Colonic mucosa (tissue), 4 donors: ENCODE data around the gene EPHA2. TPM values are rescaled to one million over a fixed set of nuclear protein-coding genes. Genes with fewer than 3 reads are reported as not detected.
"Not testable (repeated sequence)": the region's sequence is repeated elsewhere in the genome, so short reads cannot be mapped to it uniquely, and the experiment has no call there.

Experiments
- DNase-seq: peaks from one replicate; pipeline ENCODE4 v3.0.0-alpha.2; 2020
- H3K27ac ChIP-seq: fragments of 200-600 bp; one replicate; pipeline ENCODE4 v1.8.0; 2021
- H3K27me3 ChIP-seq: fragments of 200-600 bp; one replicate; pipeline ENCODE4 v1.8.0; 2021
- H3K36me3 ChIP-seq: fragments of 200-600 bp; one replicate; pipeline ENCODE4 v1.8.0; 2021
- H3K4me1 ChIP-seq: fragments of 200-600 bp; one replicate; pipeline ENCODE4 v1.8.0; 2021; ENCODE audit warnings: mild to moderate bottlenecking
- H3K4me3 ChIP-seq: fragments of 200-600 bp; one replicate; pipeline ENCODE4 v1.8.0; 2021
- H3K9ac ChIP-seq, 2 donors: one replicate each; pipeline ENCODE4 v1.7.0; 2013; ENCODE audit warnings: control low read depth in 2 of 2, low read depth in 2 of 2, low read length in 2 of 2
- H3K9me3 ChIP-seq: fragments of 200-600 bp; one replicate; pipeline ENCODE4 v1.8.0; 2021
- intact Hi-C: fragments of 100-400 bp; cut with DNase I; formaldehyde crosslinking; loops from one replicate; pipeline ENCODE4 v1.14.1; 2022
- total RNA-seq, 2 donors: library from RNA; stranded (reverse); fragmentation: NEBNext Ultra II Directional in 1 of 2; extraction: Animal tissue kit (Norgen Biotek cat#: 25700) in 1 of 2; gene quantifications; one replicate each; pipeline ENCODE4 v1.2.1, GENCODE V29; 2021
- TF ChIP-seq, protein P1 (sequence below): fragments of 200-600 bp; IDR thresholded peaks from one replicate; pipeline ENCODE4 v1.8.0; 2022; ENCODE audit warnings: antibody characterized with exemption, mild to moderate bottlenecking
- donor health status: healthy.
- donor health status: DM: no; HTN: no; CAD: no.
- donor health status: DM: no; HTN: no; CAD: no.

Gene EPHA2
- total RNA-seq, 2 donors from 2014 or later: 15.7 to 40.8 TPM

DNA sequence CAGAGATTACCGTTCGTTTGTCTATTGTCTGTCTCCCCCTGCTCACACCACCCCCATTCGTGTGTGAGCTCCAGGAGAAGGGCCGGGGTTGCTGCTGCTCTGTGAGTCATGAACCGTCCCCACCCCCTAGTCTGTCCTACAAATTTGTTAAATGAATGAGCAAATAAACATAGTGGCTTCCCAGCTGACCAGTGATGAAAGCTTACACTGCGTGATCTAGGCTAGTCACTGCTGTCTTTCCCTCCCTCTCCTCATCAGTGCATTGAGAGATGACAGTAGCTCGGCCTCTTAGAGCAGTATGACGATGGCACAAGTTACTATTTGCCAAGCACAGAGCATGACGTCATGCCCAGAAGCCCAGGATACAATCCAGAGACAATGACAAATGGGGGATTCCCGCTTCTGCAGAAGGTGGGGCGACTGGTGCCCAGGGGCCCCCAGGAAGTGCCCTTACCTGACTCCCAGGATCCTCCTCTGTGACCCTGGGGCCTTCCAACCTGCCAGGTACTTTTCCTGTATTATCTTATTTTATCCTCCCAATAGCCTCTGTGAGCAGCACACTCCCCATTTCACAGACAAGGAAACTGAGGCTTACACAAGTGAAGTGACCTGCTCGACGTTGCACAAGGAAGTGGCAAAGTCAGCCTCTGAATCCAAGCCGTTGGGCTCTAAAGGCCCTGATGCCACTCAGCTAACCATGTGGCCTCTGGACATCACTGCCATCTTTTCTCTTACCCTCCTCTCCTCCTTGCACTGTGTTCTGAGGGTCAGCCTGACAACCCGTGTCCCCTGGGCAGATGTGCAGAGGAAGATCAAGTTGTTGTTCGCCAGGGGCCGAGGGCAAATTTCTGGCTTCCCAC lies 8.6 kb upstream of the EPHA2 start:
- Histone ChIP-seq H3K27ac (no peak overlapping the region), H3K9ac (peak overlapping the region in 1 of 2 donors; percentile 36)
- intact Hi-C loops: no loop called here

DNA sequence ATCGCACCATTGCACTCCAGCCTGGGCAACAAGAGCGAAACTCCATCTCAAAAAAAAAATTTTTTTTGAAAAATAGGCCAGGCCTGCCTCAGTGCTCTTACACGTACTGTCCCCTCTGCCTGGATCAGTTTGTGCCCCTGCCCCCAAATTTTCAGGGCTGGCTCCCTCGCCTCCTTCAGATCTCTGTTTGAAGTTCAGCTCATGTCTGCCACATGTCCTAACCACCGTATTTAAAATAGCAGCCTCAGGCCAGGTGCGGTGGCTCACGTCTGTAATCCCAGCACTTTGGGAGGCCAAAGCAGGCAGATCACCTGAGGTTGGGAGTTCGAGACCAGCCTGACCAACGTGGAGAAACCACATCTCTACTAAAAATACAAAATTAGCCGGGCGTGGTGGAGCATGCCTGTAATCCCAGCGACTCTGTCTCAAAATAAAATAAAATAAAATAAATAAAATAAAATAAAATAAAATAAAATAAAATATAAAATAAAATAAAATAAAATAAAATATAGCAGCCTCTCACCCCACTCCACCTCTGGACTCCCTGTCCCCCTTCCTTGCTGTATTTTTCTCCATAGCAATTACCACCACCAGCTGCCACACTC lies 7.8 kb upstream of the EPHA2 start:
- H3K27me3 ChIP-seq, H3K9ac ChIP-seq, H3K36me3 ChIP-seq, H3K27ac ChIP-seq, H3K4me3 ChIP-seq, DNase-seq, H3K9me3 ChIP-seq, intact Hi-C loops: not testable (repeated sequence)
- peaks cover 29% of the 10 kb centered on the region for H3K4me1 ChIP-seq

More for the DNA sequence above, 8.6 kb upstream of the EPHA2 start:
- peaks cover 27% of the 10 kb centered on the region for H3K4me1 ChIP-seq
- TF ChIP-seq, protein P1, sequence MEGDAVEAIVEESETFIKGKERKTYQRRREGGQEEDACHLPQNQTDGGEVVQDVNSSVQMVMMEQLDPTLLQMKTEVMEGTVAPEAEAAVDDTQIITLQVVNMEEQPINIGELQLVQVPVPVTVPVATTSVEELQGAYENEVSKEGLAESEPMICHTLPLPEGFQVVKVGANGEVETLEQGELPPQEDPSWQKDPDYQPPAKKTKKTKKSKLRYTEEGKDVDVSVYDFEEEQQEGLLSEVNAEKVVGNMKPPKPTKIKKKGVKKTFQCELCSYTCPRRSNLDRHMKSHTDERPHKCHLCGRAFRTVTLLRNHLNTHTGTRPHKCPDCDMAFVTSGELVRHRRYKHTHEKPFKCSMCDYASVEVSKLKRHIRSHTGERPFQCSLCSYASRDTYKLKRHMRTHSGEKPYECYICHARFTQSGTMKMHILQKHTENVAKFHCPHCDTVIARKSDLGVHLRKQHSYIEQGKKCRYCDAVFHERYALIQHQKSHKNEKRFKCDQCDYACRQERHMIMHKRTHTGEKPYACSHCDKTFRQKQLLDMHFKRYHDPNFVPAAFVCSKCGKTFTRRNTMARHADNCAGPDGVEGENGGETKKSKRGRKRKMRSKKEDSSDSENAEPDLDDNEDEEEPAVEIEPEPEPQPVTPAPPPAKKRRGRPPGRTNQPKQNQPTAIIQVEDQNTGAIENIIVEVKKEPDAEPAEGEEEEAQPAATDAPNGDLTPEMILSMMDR: no peak
- H3K4me3 ChIP-seq: no peak overlapping the region
- no peaks in the 10 kb centered on the region for H3K36me3 ChIP-seq
- no peaks in the 10 kb centered on the region for H3K27me3 ChIP-seq
- no peak for DNase-seq
- no peaks in the 10 kb centered on the region for H3K9me3 ChIP-seq

DNA sequence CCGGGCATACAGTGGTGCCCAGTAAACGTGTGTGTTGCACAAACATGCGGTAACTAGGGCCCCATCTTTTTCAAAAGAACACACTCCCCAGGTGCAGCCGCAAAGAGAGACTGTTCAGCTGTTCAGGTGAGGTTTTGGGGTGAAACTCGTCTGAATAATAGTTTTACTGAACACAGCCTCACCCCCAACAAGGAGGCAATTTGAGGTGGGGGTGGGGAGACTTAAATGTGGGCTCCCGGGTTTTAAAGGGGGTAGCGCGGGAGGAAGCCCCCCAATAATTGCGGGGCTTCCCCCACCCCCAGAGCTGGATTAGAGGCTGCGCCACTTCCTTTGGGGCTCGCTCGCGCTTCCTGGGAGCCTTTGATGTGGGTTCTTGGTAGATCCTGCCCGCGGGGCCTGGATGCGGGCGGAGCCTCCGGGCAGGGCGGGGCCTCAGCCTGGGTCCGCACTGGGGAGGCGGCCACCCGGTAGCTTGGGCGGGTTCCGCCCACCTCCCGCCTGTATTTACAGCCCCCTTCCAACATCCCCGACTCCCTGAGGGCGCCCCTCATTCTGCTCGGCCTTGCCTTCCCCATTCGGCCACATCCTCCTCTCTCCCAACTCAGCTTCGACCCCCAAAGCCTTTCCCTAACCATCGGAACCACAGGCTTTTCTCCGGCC lies 6.4 kb upstream of the EPHA2 start:
- intact Hi-C loops: no loop called here
- TF ChIP-seq, protein P1: no peak
- no peaks in the 10 kb centered on the region for H3K27me3 ChIP-seq
- DNase-seq: peak; percentile 62
- no peak overlapping the region for H3K4me3 ChIP-seq
- H3K36me3 ChIP-seq: no peaks in the 10 kb centered on the region
- H3K4me1 ChIP-seq: peaks cover 21% of the 10 kb centered on the region
- peak overlapping the region; percentile 40 for H3K27ac ChIP-seq
- no peaks in the 10 kb centered on the region for H3K9me3 ChIP-seq
- H3K9ac ChIP-seq: peak overlapping the region in 1 of 2 donors; percentile 32

DNA sequence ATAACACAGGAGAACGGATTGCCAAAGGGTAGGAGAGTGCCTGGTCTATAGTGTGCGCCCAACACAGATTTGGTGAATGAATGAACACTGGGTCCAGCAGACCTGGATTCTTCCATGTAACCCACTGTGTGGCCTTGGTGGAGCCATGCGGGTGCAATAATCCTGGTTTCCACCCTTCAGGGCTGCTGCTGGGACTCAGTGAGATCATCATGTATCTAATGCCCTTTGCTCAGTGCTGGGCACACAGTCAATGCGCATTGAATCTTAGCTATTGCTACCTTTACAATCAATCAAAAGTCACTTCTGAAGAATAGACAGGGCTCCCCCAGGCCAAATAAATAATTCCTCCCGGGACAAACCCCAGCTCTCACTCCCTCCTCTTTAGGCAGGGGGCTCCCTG lies 5.8 kb upstream of the EPHA2 start:
- H3K4me1 ChIP-seq: peaks cover 21% of the 10 kb centered on the region
- no peak for DNase-seq
- H3K27me3 ChIP-seq: no peaks in the 10 kb centered on the region
- H3K36me3 ChIP-seq: no peaks in the 10 kb centered on the region
- TF ChIP-seq, protein P1: no peak
- H3K4me3 ChIP-seq: no peak overlapping the region
- peak overlapping the region in 1 of 2 donors; percentile 32 for H3K9ac ChIP-seq
- H3K27ac ChIP-seq: peak overlapping the region; percentile 40
- intact Hi-C loops: no loop called here
- H3K9me3 ChIP-seq: no peaks in the 10 kb centered on the region

DNA sequence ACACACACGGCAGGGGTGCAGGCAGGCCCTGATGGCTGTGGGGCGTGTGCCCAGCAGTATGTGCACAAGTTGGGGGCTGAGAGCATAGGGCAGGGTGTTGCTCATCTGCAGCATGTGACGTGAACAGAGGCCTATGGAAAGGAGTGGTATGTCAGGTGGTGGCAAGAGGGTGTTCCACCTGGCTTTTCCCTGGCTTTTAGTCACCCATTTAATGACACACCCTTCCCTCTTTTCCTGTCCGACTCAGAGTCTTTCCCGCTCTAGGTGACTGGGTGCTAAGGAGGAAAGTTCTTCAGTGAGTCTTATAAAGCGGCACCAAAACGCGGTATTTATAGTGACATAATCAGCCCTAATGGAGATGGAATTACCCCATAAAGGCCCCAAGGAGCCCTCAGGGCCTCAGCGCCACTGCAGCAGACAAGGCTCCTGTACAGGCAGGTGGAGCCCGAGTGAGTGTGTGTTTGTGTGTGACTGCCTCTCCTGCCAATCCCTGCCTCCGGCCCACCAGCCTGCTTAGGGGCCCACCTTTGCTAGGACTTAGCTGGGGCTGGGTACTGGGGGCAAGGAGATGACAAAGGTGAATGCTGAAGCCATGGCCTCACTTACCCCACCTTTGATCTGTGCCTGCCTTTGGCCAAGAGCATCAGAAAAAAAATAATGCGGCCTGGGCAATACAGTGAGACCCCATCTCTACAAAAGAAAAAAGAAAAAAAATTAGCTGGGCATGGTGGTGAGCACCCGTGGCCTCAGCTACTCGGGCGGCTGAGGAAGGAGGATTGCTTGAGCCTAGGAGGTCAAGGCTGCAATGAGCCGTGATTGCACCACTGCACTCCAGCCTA lies 3.3 kb upstream of the EPHA2 start:
- DNase-seq: peak; percentile 77
- H3K9ac ChIP-seq: peak overlapping the region in 1 of 2 donors; percentile 62
- TF ChIP-seq, protein P1: no peak
- no peaks in the 10 kb centered on the region for H3K9me3 ChIP-seq
- H3K27ac ChIP-seq: peak overlapping the region; percentile 60
- intact Hi-C loops: no loop called here
- peaks cover 20% of the 10 kb centered on the region for H3K4me1 ChIP-seq
- no peak overlapping the region for H3K4me3 ChIP-seq
- no peaks in the 10 kb centered on the region for H3K36me3 ChIP-seq
- H3K27me3 ChIP-seq: no peaks in the 10 kb centered on the region
